Ramos (cell line): ENCODE measurements around the gene SGK2.

Source experiments
- in situ Hi-C: fragments of 300-500 bp; cut with MboI; formaldehyde crosslinking; loops from one replicate; pipeline ENCODE4 v1.14.3; 2022; ENCODE audit warnings: low sequenced_read_pairs; ENCODE audit not compliant: unreplicated experiment

Gene SGK2

GRCh38 chr20:43535370-43536004, 23.3 kb upstream of the SGK2 start:
- in situ Hi-C loops = loop anchor here (5.0 kb wide), 1 partner anchor 157 kb away; no protein-coding TSS in a partner anchor

GRCh38 chr20:43536041-43536816, 22.6 kb upstream of the SGK2 start:
- in situ Hi-C loops = loop anchor here (5.0 kb wide), 1 partner anchor 156 kb away; no protein-coding TSS in a partner anchor

GRCh38 chr20:43536817-43537440, 21.9 kb upstream of the SGK2 start:
- in situ Hi-C loops = loop anchor here (5.0 kb wide), 1 partner anchor 155 kb away; no protein-coding TSS in a partner anchor

- in situ Hi-C loops = loop anchor here (5.0 kb wide), 1 partner anchor 154 kb away; no protein-coding TSS in a partner anchor
Observed at GRCh38 chr20:43537921-43538877, 20.6 kb upstream of the SGK2 start.

GRCh38 chr20:43538878-43539700, 19.7 kb upstream of the SGK2 start:
- in situ Hi-C loops = loop anchor here (5.0 kb wide), 1 partner anchor 153 kb away; no protein-coding TSS in a partner anchor

- in situ Hi-C loops = loop anchor here (5.0 to 10.0 kb wide), 2 partner anchors 152 to 545 kb away; no protein-coding TSS in a partner anchor
Observed at GRCh38 chr20:43539975-43540672, 18.7 kb upstream of the SGK2 start.

GRCh38 chr20:43540673-43541060, 18.2 kb upstream of the SGK2 start:
- in situ Hi-C loops = loop anchor here (10.0 kb wide), 1 partner anchor 544 kb away; no protein-coding TSS in a partner anchor

- in situ Hi-C loops = loop anchor here (10.0 kb wide), 1 partner anchor 544 kb away; no protein-coding TSS in a partner anchor
Observed at GRCh38 chr20:43541214-43541613, 17.6 kb upstream of the SGK2 start.

GRCh38 chr20:43542161-43542560, 16.7 kb upstream of the SGK2 start:
- in situ Hi-C loops = loop anchor here (10.0 kb wide), 1 partner anchor 543 kb away; no protein-coding TSS in a partner anchor

GRCh38 chr20:43542674-43543073, 16.2 kb upstream of the SGK2 start:
- in situ Hi-C loops = loop anchor here (10.0 kb wide), 1 partner anchor 542 kb away; no protein-coding TSS in a partner anchor

- in situ Hi-C loops = loop anchor here (10.0 kb wide), 1 partner anchor 542 kb away; no protein-coding TSS in a partner anchor
Observed at GRCh38 chr20:43543138-43543537, 15.7 kb upstream of the SGK2 start.

GRCh38 chr20:43544501-43544900, 14.3 kb upstream of the SGK2 start:
- in situ Hi-C loops = loop anchor here (10.0 kb wide), 1 partner anchor 540 kb away; no protein-coding TSS in a partner anchor

GRCh38 chr20:43545837-43546578, 12.8 kb upstream of the SGK2 start:
- in situ Hi-C loops = loop anchor here (10.0 kb wide), 1 partner anchor 539 kb away; no protein-coding TSS in a partner anchor

- in situ Hi-C loops = loop anchor here (10.0 kb wide), 1 partner anchor 536 kb away; no protein-coding TSS in a partner anchor
Observed at GRCh38 chr20:43548273-43548880, 10.4 kb upstream of the SGK2 start.

- in situ Hi-C loops = loop anchor here (10.0 kb wide), 1 partner anchor 535 kb away; no protein-coding TSS in a partner anchor
Observed at GRCh38 chr20:43549416-43550065, 9.3 kb upstream of the SGK2 start.

GRCh38 chr20:43550456-43550855, 8.4 kb upstream of the SGK2 start:
- in situ Hi-C loops = no loop called here
